ENCODE data around the gene RPN2.

The RPN2 gene

GRCh38 chr20:37142708-37143107 lies 36.4 kb upstream of the RPN2 start:
- TF ChIP-seq TAF1 (IDR thresholded peaks at IDR 0.05; ENCODE audit: borderline replicate concordance, insufficient read depth, low read length) (no peak), SIN3A (IDR thresholded peaks at IDR 0.05; ENCODE audit: borderline replicate concordance, insufficient read depth, low read length) (no peak), POLR2AphosphoS5 (IDR thresholded peaks at IDR 0.05; ENCODE audit: low read depth, low read length) (no peak), REST (IDR thresholded peaks at IDR 0.05; ENCODE audit: insufficient read depth in 1 of 2, low read depth in 2 of 2, low read length in 2 of 2) (no peak), FOXP2 (optimal IDR thresholded peaks at IDR 0.05; ENCODE audit: borderline replicate concordance, extremely low read depth, extremely low read length, insufficient read depth) (no peak)

DNA sequence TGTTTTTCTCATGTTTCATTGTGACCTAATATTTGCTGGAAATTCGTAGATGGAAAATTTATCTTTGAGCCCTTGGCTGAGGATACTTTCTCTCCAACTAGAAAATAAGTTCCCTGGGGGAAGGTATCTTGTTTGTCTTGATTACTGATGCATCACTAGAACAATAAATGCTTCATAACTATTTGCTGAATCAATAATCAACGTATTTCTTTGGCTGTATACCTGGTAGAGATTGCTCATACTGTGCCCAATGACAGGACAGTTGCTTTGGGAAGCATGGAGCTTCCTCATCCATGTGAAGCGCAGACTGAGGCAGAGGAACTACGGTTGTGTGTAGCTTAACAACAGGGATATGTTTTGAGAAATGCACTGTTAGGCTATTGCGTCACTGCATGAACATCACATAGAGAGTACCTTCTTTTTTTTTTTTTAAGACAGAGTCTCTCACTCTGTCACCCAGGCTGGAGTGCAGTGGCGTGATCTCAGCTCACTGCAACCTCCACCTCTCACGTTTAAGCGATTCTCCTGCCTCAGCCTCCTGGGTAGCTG lies 34.2 kb upstream of the RPN2 start:
- no peak for TF ChIP-seq TAF1 (IDR thresholded peaks at IDR 0.05; ENCODE audit: borderline replicate concordance, insufficient read depth, low read length)
- TF ChIP-seq REST (IDR thresholded peaks at IDR 0.05; ENCODE audit: insufficient read depth in 1 of 2, low read depth in 2 of 2, low read length in 2 of 2), result no peak
- TF ChIP-seq FOXP2 (optimal IDR thresholded peaks at IDR 0.05; ENCODE audit: borderline replicate concordance, extremely low read depth, extremely low read length, insufficient read depth), result no peak
- no peak for TF ChIP-seq POLR2AphosphoS5 (IDR thresholded peaks at IDR 0.05; ENCODE audit: low read depth, low read length)
- TF ChIP-seq SIN3A (IDR thresholded peaks at IDR 0.05; ENCODE audit: borderline replicate concordance, insufficient read depth, low read length), result no peak

- TF ChIP-seq FOXP2 (optimal IDR thresholded peaks at IDR 0.05; ENCODE audit: borderline replicate concordance, extremely low read depth, extremely low read length, insufficient read depth) (no peak), SIN3A (IDR thresholded peaks at IDR 0.05; ENCODE audit: borderline replicate concordance, insufficient read depth, low read length) (no peak), TAF1 (IDR thresholded peaks at IDR 0.05; ENCODE audit: borderline replicate concordance, insufficient read depth, low read length) (no peak), REST (IDR thresholded peaks at IDR 0.05; ENCODE audit: insufficient read depth in 1 of 2, low read depth in 2 of 2, low read length in 2 of 2) (no peak), POLR2AphosphoS5 (IDR thresholded peaks at IDR 0.05; ENCODE audit: low read depth, low read length) (no peak)
These were observed 31.9 kb upstream of the RPN2 start for GRCh38 chr20:37147250-37147649.

DNA sequence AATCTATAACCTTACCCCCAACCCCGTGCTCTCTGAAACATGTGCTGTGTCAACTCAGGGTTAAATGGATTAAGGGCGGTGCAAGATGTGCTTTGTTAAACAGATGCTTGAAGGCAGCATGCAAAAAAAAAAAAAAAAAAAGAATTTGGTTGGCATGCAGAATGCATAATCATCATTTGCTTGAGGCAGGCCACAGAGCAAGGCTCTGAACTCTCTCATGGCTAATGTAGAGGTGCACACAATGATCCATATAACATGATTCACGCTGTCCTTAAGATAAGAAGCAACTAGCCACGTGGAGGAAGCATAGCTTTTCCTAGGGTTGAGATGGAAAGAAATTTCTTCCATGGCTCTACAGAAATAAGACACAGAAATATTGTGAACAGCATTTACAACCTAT lies 27.6 kb upstream of the RPN2 start:
- TF ChIP-seq FOXP2 (optimal IDR thresholded peaks at IDR 0.05; ENCODE audit: borderline replicate concordance, extremely low read depth, extremely low read length, insufficient read depth) (no peak), SIN3A (IDR thresholded peaks at IDR 0.05; ENCODE audit: borderline replicate concordance, insufficient read depth, low read length) (no peak), POLR2AphosphoS5 (IDR thresholded peaks at IDR 0.05; ENCODE audit: low read depth, low read length) (no peak), REST (IDR thresholded peaks at IDR 0.05; ENCODE audit: insufficient read depth in 1 of 2, low read depth in 2 of 2, low read length in 2 of 2) (no peak), TAF1 (IDR thresholded peaks at IDR 0.05; ENCODE audit: borderline replicate concordance, insufficient read depth, low read length) (no peak)

DNA sequence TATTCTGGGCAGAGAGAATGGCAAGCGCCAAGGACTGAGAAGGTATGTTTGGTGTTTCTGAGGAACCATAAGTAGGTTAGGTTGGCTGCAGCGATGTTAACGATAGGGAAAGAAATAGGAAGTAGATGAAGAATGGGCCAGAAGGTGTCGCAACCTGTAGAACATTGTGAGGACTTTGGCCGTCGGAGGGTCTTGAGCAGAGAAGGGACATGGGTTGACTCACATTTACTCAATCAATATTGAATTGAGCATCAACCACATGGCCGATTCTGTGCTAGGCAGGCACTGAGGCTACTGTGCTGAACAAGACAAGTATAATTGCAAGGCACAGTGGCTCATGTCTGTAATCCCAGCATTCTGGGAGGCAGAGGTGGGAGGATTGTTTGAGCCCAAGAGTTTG lies 26.8 kb upstream of the RPN2 start:
- no peak for TF ChIP-seq FOXP2 (optimal IDR thresholded peaks at IDR 0.05; ENCODE audit: borderline replicate concordance, extremely low read depth, extremely low read length, insufficient read depth)

All from PFSK-1 (cell line).